WTC11 (cell line): ENCODE data around the gene MMP21. TPM values are rescaled to one million over a fixed set of nuclear protein-coding genes. Genes with fewer than 3 reads are reported as not detected.

Experiments used
- ATAC-seq: fragments of 200-7000 bp; cut with Tn5 transposase; 2 replicates; pipeline ENCODE4 v1.10.0; 2021; ENCODE audit warnings: mild to moderate bottlenecking, moderate library complexity
- CTCF ChIA-PET: fragments of 300-600 bp; sonication (Branson Sonifier 250); formaldehyde crosslinking; loops from one replicate; lab custom pipeline; 2021; ENCODE audit warnings: antibody characterized with exemption; lab: Charles Lee
- POLR2A ChIA-PET: fragments of 350-600 bp; sonication (Branson Sonifier 250); formaldehyde crosslinking; loops from one replicate; lab custom pipeline; 2021; ENCODE audit warnings: antibody characterized with exemption; lab: Charles Lee
- DNase-seq: peaks from one replicate; pipeline ENCODE4 v3.0.0; 2021; ENCODE audit warnings: low spot score
- H3K27ac Mint-ChIP-seq: 2 replicates; pipeline ENCODE4 v1.8.0; 2021; ENCODE audit warnings: mixed read lengths
- H3K27me3 Mint-ChIP-seq: 2 replicates; pipeline ENCODE4 v1.8.0; 2021; ENCODE audit warnings: low read depth, mild to moderate bottlenecking, moderate library complexity, mixed read lengths
- H3K36me3 Mint-ChIP-seq: 2 replicates; pipeline ENCODE4 v1.8.0; 2021; ENCODE audit warnings: mixed read lengths
- H3K4me1 Mint-ChIP-seq: 2 replicates; pipeline ENCODE4 v1.8.0; 2022; ENCODE audit warnings: mixed read lengths
- H3K4me3 Mint-ChIP-seq: 2 replicates; pipeline ENCODE4 v1.8.0; 2021; ENCODE audit warnings: mild to moderate bottlenecking, moderate library complexity, mixed read lengths
- H3K9me3 Mint-ChIP-seq: 2 replicates; pipeline ENCODE4 v1.8.0; 2021; ENCODE audit warnings: mixed read lengths
- ARID4B ChIP-seq: sonication (generic); formaldehyde crosslinking; IDR thresholded peaks from 2 replicates; pipeline ENCODE4 v1.8.0; 2023; ENCODE audit warnings: missing genetic modification reagents, mild to moderate bottlenecking, borderline replicate concordance
- CTCF ChIP-seq: fragments of 200-600 bp; IDR thresholded peaks from 2 replicates; pipeline ENCODE4 v1.8.0; 2022; ENCODE audit warnings: antibody characterized with exemption
- E2F1 ChIP-seq: sonication (generic); formaldehyde crosslinking; IDR thresholded peaks from 2 replicates; pipeline ENCODE4 v1.8.0; 2022; ENCODE audit warnings: mild to moderate bottlenecking, missing genetic modification reagents
- EMX1 ChIP-seq: fragments of 250-450 bp; sonication (Bioruptor Pico); IDR thresholded peaks from 2 replicates; pipeline ENCODE4 v1.8.0; 2021; ENCODE audit warnings: mild to moderate bottlenecking
- ERG ChIP-seq: fragments of 250-450 bp; sonication (Bioruptor Pico); IDR thresholded peaks from 2 replicates; pipeline ENCODE4 v1.8.0; 2021; ENCODE audit warnings: mild to moderate bottlenecking
- JAZF1 ChIP-seq: fragments of 250-450 bp; sonication (Bioruptor Pico); IDR thresholded peaks from 2 replicates; pipeline ENCODE4 v1.9.0; 2021; ENCODE audit warnings: moderate library complexity, mild to moderate bottlenecking, inconsistent platforms
- MLX ChIP-seq: sonication (generic); formaldehyde crosslinking; IDR thresholded peaks from 2 replicates; pipeline ENCODE4 v1.8.1; 2023; ENCODE audit warnings: mild to moderate bottlenecking, missing genetic modification reagents, moderate library complexity
- MYBL2 ChIP-seq: sonication (generic); formaldehyde crosslinking; IDR thresholded peaks from 2 replicates; pipeline ENCODE4 v1.8.1; 2023; ENCODE audit warnings: mild to moderate bottlenecking, moderate library complexity, missing genetic modification reagents
- NR2C2 ChIP-seq: sonication (generic); formaldehyde crosslinking; IDR thresholded peaks from 2 replicates; pipeline ENCODE4 v1.8.0; 2022; ENCODE audit warnings: mild to moderate bottlenecking, missing genetic modification reagents
- PREB ChIP-seq: sonication (generic); formaldehyde crosslinking; IDR thresholded peaks from 2 replicates; pipeline ENCODE4 v1.8.1; 2022; ENCODE audit warnings: mild to moderate bottlenecking, missing genetic modification reagents, moderate library complexity, borderline replicate concordance
- TCF7 ChIP-seq: sonication (generic); formaldehyde crosslinking; IDR thresholded peaks from 2 replicates; pipeline ENCODE4 v1.8.0; 2022; ENCODE audit warnings: mild to moderate bottlenecking, low read depth, missing genetic modification reagents, moderate library complexity
- TP53 ChIP-seq: sonication (generic); formaldehyde crosslinking; IDR thresholded peaks from 2 replicates; pipeline ENCODE4 v1.8.1; 2023; ENCODE audit warnings: mild to moderate bottlenecking, missing genetic modification reagents
- ZNF281 ChIP-seq: sonication (generic); formaldehyde crosslinking; IDR thresholded peaks from 2 replicates; pipeline ENCODE4 v1.8.0; 2023; ENCODE audit warnings: mild to moderate bottlenecking, missing genetic modification reagents
- ZNF423 ChIP-seq: fragments of 250-450 bp; sonication (Bioruptor Pico); IDR thresholded peaks from 2 replicates; pipeline ENCODE4 v2.1.2; 2022; ENCODE audit warnings: mild to moderate bottlenecking, moderate library complexity
- ZNF671 ChIP-seq: fragments of 250-450 bp; sonication (Bioruptor Pico); IDR thresholded peaks from 2 replicates; pipeline ENCODE4 v1.8.0; 2021; ENCODE audit warnings: mild to moderate bottlenecking
- ZSCAN18 ChIP-seq: fragments of 250-450 bp; sonication (Bioruptor Pico); IDR thresholded peaks from 2 replicates; pipeline ENCODE4 v2.1.2; 2022; ENCODE audit warnings: mild to moderate bottlenecking, moderate library complexity
- total RNA-seq: library from RNA; stranded (reverse); gene quantifications from 3 replicates; pipeline ENCODE4 v1.2.3, GENCODE V29; 2021

MMP21 gene
- total RNA-seq, 1 experiment from 2014 or later, result not detected

- no peaks in the 10 kb centered on the region for H3K4me1 Mint-ChIP-seq
- no peak for TF ChIP-seq ERG (CRISPR knock-in tag)
- TF ChIP-seq JAZF1 (CRISPR knock-in tag), result no peak
- TF ChIP-seq TP53, result no peak
- no peak for TF ChIP-seq ZNF281
- TF ChIP-seq MYBL2 (CRISPR knock-in tag), result no peak
- no peak for TF ChIP-seq MLX (CRISPR knock-in tag)
- peaks cover 76% of the 10 kb centered on the region for H3K36me3 Mint-ChIP-seq
- DNase-seq (no peak), ATAC-seq (no peak)
- ChIA-PET CTCF (no interaction called here), POLR2A (no interaction called here)
- H3K27me3 Mint-ChIP-seq, result no peaks in the 10 kb centered on the region
- H3K27ac Mint-ChIP-seq, result no peak overlapping the region
- H3K4me3 Mint-ChIP-seq, result no peak overlapping the region
- H3K9me3 Mint-ChIP-seq, result no peaks in the 10 kb centered on the region
Measured at GRCh38 chr10:125744909-125745308, 30.7 kb downstream of the MMP21 start.

GRCh38 chr10:125742465-125742864, 33.2 kb downstream of the MMP21 start:
- H3K27me3 Mint-ChIP-seq, result no peaks in the 10 kb centered on the region
- H3K9me3 Mint-ChIP-seq, result no peaks in the 10 kb centered on the region
- CTCF ChIA-PET, result no interaction called here
- H3K4me3 Mint-ChIP-seq, result no peak overlapping the region
- peaks cover 82% of the 10 kb centered on the region for H3K36me3 Mint-ChIP-seq
- DNase-seq, result no peak
- ATAC-seq, result no peak
- H3K4me1 Mint-ChIP-seq, result no peaks in the 10 kb centered on the region
- no peak overlapping the region for H3K27ac Mint-ChIP-seq
- POLR2A ChIA-PET, result no interaction called here
- no peak for TF ChIP-seq TCF7
- no peak for TF ChIP-seq ZNF423
- TF ChIP-seq ZNF671 (CRISPR knock-in tag), result no peak
- no peak for TF ChIP-seq E2F1
- TF ChIP-seq ARID4B, result no peak
- no peak for TF ChIP-seq ZSCAN18 (CRISPR knock-in tag)
- no peak for TF ChIP-seq EMX1 (CRISPR knock-in tag)
- TF ChIP-seq PREB (CRISPR knock-in tag), result no peak
- no peak for TF ChIP-seq ZNF281
- TF ChIP-seq NR2C2 (CRISPR knock-in tag), result no peak
- no peak for TF ChIP-seq CTCF
